ENCODE data around the gene GNAS-AS1. TPM values are rescaled to one million over a fixed set of nuclear protein-coding genes. Genes with fewer than 3 reads are reported as not detected.

The GNAS-AS1 gene
- total RNA-seq, 2 donors from 2014 or later, result 0.88 to 1.7 TPM

GRCh38 chr20:58790454-58790853, 60.2 kb downstream of the GNAS-AS1 start:
- no peak overlapping the region for H3K9ac ChIP-seq (ENCODE audit: low read depth in 2 of 2, low read length in 2 of 2)
- no peak overlapping the region for H3K27ac ChIP-seq
- H3K4me3 ChIP-seq, result no peak overlapping the region
- H3K27me3 ChIP-seq, result no peaks in the 10 kb centered on the region
- no peaks in the 10 kb centered on the region for H3K36me3 ChIP-seq
- H3K9me3 ChIP-seq, result no peaks in the 10 kb centered on the region
- intact Hi-C loops (cut with DNase I), result no loop called here
- no peak for DNase-seq
- TF ChIP-seq CTCF (IDR thresholded peaks at IDR 0.05), result no peak
- no peaks in the 10 kb centered on the region for H3K4me1 ChIP-seq

- Histone ChIP-seq H3K27me3 (no peaks in the 10 kb centered on the region), H3K27ac (no peak overlapping the region)
- intact Hi-C loops (cut with DNase I), result no loop called here
These were observed 61.7 kb downstream of the GNAS-AS1 start for GRCh38 chr20:58788896-58789544.

GRCh38 chr20:58787211-58788005, 63.3 kb downstream of the GNAS-AS1 start:
- no peaks in the 10 kb centered on the region for H3K27me3 ChIP-seq
- H3K4me3 ChIP-seq, result no peak overlapping the region
- DNase-seq, result no peak
- TF ChIP-seq CTCF (IDR thresholded peaks at IDR 0.05), result no peak
- H3K4me1 ChIP-seq, result no peaks in the 10 kb centered on the region
- H3K36me3 ChIP-seq, result no peaks in the 10 kb centered on the region
- intact Hi-C loops (cut with DNase I), result no loop called here
- H3K9me3 ChIP-seq, result no peaks in the 10 kb centered on the region
- no peak overlapping the region for H3K27ac ChIP-seq
- H3K9ac ChIP-seq (ENCODE audit: low read depth in 2 of 2, low read length in 2 of 2), result no peak overlapping the region

More at GRCh38 chr20:58788896-58789544, 61.7 kb downstream of the GNAS-AS1 start:
- no peak for TF ChIP-seq CTCF (IDR thresholded peaks at IDR 0.05)
- Histone ChIP-seq H3K9ac (ENCODE audit: low read depth in 2 of 2, low read length in 2 of 2) (no peak overlapping the region), H3K4me1 (no peaks in the 10 kb centered on the region), H3K4me3 (no peak overlapping the region), H3K9me3 (no peaks in the 10 kb centered on the region), H3K36me3 (no peaks in the 10 kb centered on the region)
- no peak for DNase-seq

- Histone ChIP-seq H3K27me3 (no peaks in the 10 kb centered on the region), H3K9ac (ENCODE audit: low read depth in 2 of 2, low read length in 2 of 2) (no peak overlapping the region), H3K4me3 (no peak overlapping the region), H3K9me3 (no peaks in the 10 kb centered on the region), H3K27ac (no peak overlapping the region), H3K36me3 (no peaks in the 10 kb centered on the region), H3K4me1 (no peaks in the 10 kb centered on the region)
- intact Hi-C loops (cut with DNase I), result no loop called here
- no peak for TF ChIP-seq CTCF (IDR thresholded peaks at IDR 0.05)
- no peak for DNase-seq
These were observed 66.2 kb downstream of the GNAS-AS1 start for GRCh38 chr20:58784321-58785074.

GRCh38 chr20:58783511-58784011, 67.1 kb downstream of the GNAS-AS1 start:
- H3K9me3 ChIP-seq, result no peaks in the 10 kb centered on the region
- H3K4me1 ChIP-seq, result no peaks in the 10 kb centered on the region
- TF ChIP-seq CTCF (IDR thresholded peaks at IDR 0.05), result no peak
- H3K27me3 ChIP-seq, result no peaks in the 10 kb centered on the region
- no peak overlapping the region for H3K9ac ChIP-seq (ENCODE audit: low read depth in 2 of 2, low read length in 2 of 2)
- DNase-seq, result no peak
- H3K36me3 ChIP-seq, result no peaks in the 10 kb centered on the region
- no peak overlapping the region for H3K4me3 ChIP-seq
- H3K27ac ChIP-seq, result no peak overlapping the region
- intact Hi-C loops (cut with DNase I), result no loop called here
